ENCODE measurements around the gene RIPOR1.

GRCh38 chr16:67486805-67487204 is 41.8 kb upstream of the RIPOR1 start:
- TF ChIP-seq CTCF (IDR thresholded peaks at IDR 0.05) (no peak), POLR2A (IDR thresholded peaks at IDR 0.05) (no peak)
